ENCODE data around the gene RERE.
"Not testable (repeated sequence)": the region's sequence is repeated elsewhere in the genome, so short reads cannot be mapped to it uniquely, and the experiment has no call there.

RERE gene

GRCh38 chr1:8747879-8748825 is 69.3 kb downstream of the RERE start:
- no peak for DNase-seq

GRCh38 chr1:8746554-8746953 is 70.9 kb downstream of the RERE start:
- DNase-seq: no peak

GRCh38 chr1:8745749-8746390 is 71.6 kb downstream of the RERE start:
- DNase-seq: no peak

GRCh38 chr1:8745346-8745745 is 72.1 kb downstream of the RERE start:
- no peak for DNase-seq

GRCh38 chr1:8742022-8742924 is 75.2 kb downstream of the RERE start:
- no peak for DNase-seq

GRCh38 chr1:8740034-8740449 is 77.4 kb downstream of the RERE start:
- no peak for DNase-seq

- DNase-seq: no peak
These were observed 78.1 kb downstream of the RERE start for GRCh38 chr1:8739377-8739776.

GRCh38 chr1:8736927-8737326 is 80.5 kb downstream of the RERE start:
- no peak for DNase-seq

GRCh38 chr1:8733484-8733883 is 84.0 kb downstream of the RERE start:
- DNase-seq: no peak

- no peak for DNase-seq
These were observed 86.3 kb downstream of the RERE start for GRCh38 chr1:8731162-8731561.

GRCh38 chr1:8728464-8728863 is 89.0 kb downstream of the RERE start:
- DNase-seq: no peak

GRCh38 chr1:8727809-8728213 is 89.6 kb downstream of the RERE start:
- peak; percentile 71 for DNase-seq

- DNase-seq: not testable (repeated sequence)
These were observed 90.1 kb downstream of the RERE start for GRCh38 chr1:8727316-8727715.

- DNase-seq: not testable (repeated sequence)
These were observed 90.6 kb downstream of the RERE start for GRCh38 chr1:8726801-8727186.

- no peak for DNase-seq
These were observed 94.4 kb downstream of the RERE start for GRCh38 chr1:8723010-8723409.

GRCh38 chr1:8722366-8722765 is 95.1 kb downstream of the RERE start:
- no peak for DNase-seq

- no peak for DNase-seq
These were observed 95.6 kb downstream of the RERE start for GRCh38 chr1:8721679-8722324.

- no peak for DNase-seq
These were observed 97.1 kb downstream of the RERE start for GRCh38 chr1:8720347-8720746.

- no peak for DNase-seq
These were observed 98.5 kb downstream of the RERE start for GRCh38 chr1:8718850-8719361.

GRCh38 chr1:8717148-8717547 is 100.3 kb downstream of the RERE start:
- DNase-seq: no peak

- DNase-seq: no peak
These were observed 101.2 kb downstream of the RERE start for GRCh38 chr1:8716238-8716637.

GRCh38 chr1:8714173-8714572 is 103.3 kb downstream of the RERE start:
- DNase-seq: no peak
